Smooth muscle cell (in vitro differentiated cells): Measurements from ENCODE around the gene EML1. TPM values are rescaled to one million over a fixed set of nuclear protein-coding genes. Genes with fewer than 3 reads are reported as not detected.
"Not testable (repeated sequence)": the region's sequence is repeated elsewhere in the genome, so short reads cannot be mapped to it uniquely, and the experiment has no call there.

ENCODE experiments used
- DNase-seq: peaks from one replicate; lab custom pipeline; 2025; ENCODE audit not compliant: unreplicated experiment; lab: John Stamatoyannopoulos, UW
- H2AFZ ChIP-seq: fragments of 200-600 bp; sonication (generic); 2 replicates; pipeline ENCODE4 v1.6.0; 2016; ENCODE audit warnings: antibody characterized with exemption, low read depth, mild to moderate bottlenecking
- H3F3A ChIP-seq: fragments of 200-600 bp; sonication (generic); 2 replicates; pipeline ENCODE4 v1.6.0; 2017; ENCODE audit warnings: antibody characterized with exemption, low read depth
- H3K27ac ChIP-seq: fragments of 200-600 bp; sonication (generic); 2 replicates; pipeline ENCODE4 v1.5.1; 2016; ENCODE audit warnings: low read depth, mild to moderate bottlenecking
- H3K27me3 ChIP-seq: fragments of 200-600 bp; sonication (generic); 2 replicates; pipeline ENCODE4 v1.6.1; 2016; ENCODE audit warnings: low read depth, mild to moderate bottlenecking
- H3K36me3 ChIP-seq: fragments of 200-600 bp; sonication (generic); 2 replicates; pipeline ENCODE4 v1.5.1; 2016; ENCODE audit warnings: low read depth
- H3K4me1 ChIP-seq: fragments of 200-600 bp; sonication (generic); 2 replicates; pipeline ENCODE4 v1.5.1; 2016; ENCODE audit warnings: low read depth
- H3K4me2 ChIP-seq: fragments of 200-600 bp; sonication (generic); 2 replicates; pipeline ENCODE4 v1.6.0; 2016; ENCODE audit warnings: mild to moderate bottlenecking
- H3K4me3 ChIP-seq: fragments of 200-600 bp; sonication (generic); 2 replicates; pipeline ENCODE4 v1.5.1; 2016; ENCODE audit warnings: mild to moderate bottlenecking
- H3K79me2 ChIP-seq: fragments of 200-600 bp; sonication (generic); 2 replicates; pipeline ENCODE4 v1.6.0; 2016; ENCODE audit warnings: low read depth, mild to moderate bottlenecking
- H3K9ac ChIP-seq: fragments of 200-600 bp; sonication (generic); 2 replicates; pipeline ENCODE4 v1.6.0; 2016; ENCODE audit warnings: low read depth
- H3K9me3 ChIP-seq: fragments of 200-600 bp; sonication (generic); replicated peaks from 2 replicates; pipeline ENCODE4 v1.5.1; 2016; ENCODE audit warnings: low read depth
- H4K20me1 ChIP-seq: fragments of 200-600 bp; sonication (generic); 2 replicates; pipeline ENCODE4 v1.6.0; 2016; ENCODE audit warnings: low read depth
- CTCF ChIP-seq: fragments of 200-600 bp; sonication (generic); IDR thresholded peaks from 2 replicates; pipeline ENCODE4 v1.5.1; 2017; ENCODE audit warnings: borderline replicate concordance, mild to moderate bottlenecking, antibody characterized with exemption; ENCODE audit not compliant: insufficient read depth, poor library complexity, severe bottlenecking
- WGBS: methylation state at CpG from one replicate; pipeline ENCODE4 v1.1.7; 2016; ENCODE audit warnings: low lambda C conversion rate; 5-methylcytosine and 5-hydroxymethylcytosine counted together
- polyA plus RNA-seq: library from polyadenylated mRNA; unstranded; fragments of >200 nt; fragmentation: Nextera tagmentation; extraction: Ambion mirVana; gene quantifications from 2 replicates; pipeline ENCODE4 v1.2.1, GENCODE V29; 2016
- total RNA-seq: library from RNA; depleted of rRNA; stranded (reverse); fragments of >200 nt; gene quantifications from 2 replicates; pipeline ENCODE4 v1.2.3, GENCODE V29; 2014

EML1 gene
- total and polyA plus RNA-seq, 2 experiments from 2014 or later: 13.0 to 31.2 TPM

GRCh38 chr14:99758872-99759545 is 34.2 kb upstream of the EML1 start:
- H3K27ac ChIP-seq: peak overlapping the region; percentile 98
- no peaks in the 10 kb centered on the region for H3K9me3 ChIP-seq
- H4K20me1 ChIP-seq: no peaks in the 10 kb centered on the region
- H3K4me2 ChIP-seq: no peak overlapping the region
- no peak overlapping the region for H3K4me3 ChIP-seq
- no peaks in the 10 kb centered on the region for H3K27me3 ChIP-seq
- no peak for TF ChIP-seq CTCF
- H3F3A ChIP-seq: peaks cover 10% of the 10 kb centered on the region
- H3K4me1 ChIP-seq: peaks cover 23% of the 10 kb centered on the region
- peak overlapping the region; percentile 31 for H3K9ac ChIP-seq
- no peaks in the 10 kb centered on the region for H3K36me3 ChIP-seq
- no peaks in the 10 kb centered on the region for H3K79me2 ChIP-seq
- DNase-seq: no peak
- H2AFZ ChIP-seq: no peak overlapping the region
- WGBS: 84% methylated on average over 7 of the region's 7 CpGs

- Histone ChIP-seq H3K4me1 (peaks cover 18% of the 10 kb centered on the region), H4K20me1 (no peaks in the 10 kb centered on the region), H3K27me3 (no peaks in the 10 kb centered on the region), H2AFZ (no peak overlapping the region), H3K9me3 (no peaks in the 10 kb centered on the region), H3K9ac (no peak overlapping the region), H3K79me2 (no peaks in the 10 kb centered on the region), H3K27ac (no peak overlapping the region), H3K36me3 (no peaks in the 10 kb centered on the region), H3K4me2 (no peak overlapping the region), H3F3A (peaks cover 7% of the 10 kb centered on the region), H3K4me3 (no peak overlapping the region)
- 86% methylated on average over 9 of the region's 9 CpGs for WGBS
- no peak for TF ChIP-seq CTCF
- DNase-seq: no peak
Measured at GRCh38 chr14:99759546-99759925, 33.7 kb upstream of the EML1 start.

- no peak overlapping the region for H3K9ac ChIP-seq
- no peak for TF ChIP-seq CTCF
- 86% methylated on average over 5 of the region's 5 CpGs for WGBS
Measured at GRCh38 chr14:99760817-99761216, 32.4 kb upstream of the EML1 start.

GRCh38 chr14:99762911-99763310 is 30.3 kb upstream of the EML1 start:
- H3K79me2 ChIP-seq, H3F3A ChIP-seq, H4K20me1 ChIP-seq, H2AFZ ChIP-seq, H3K9me3 ChIP-seq, H3K36me3 ChIP-seq, H3K4me1 ChIP-seq, DNase-seq, H3K4me3 ChIP-seq, H3K27me3 ChIP-seq, H3K4me2 ChIP-seq, H3K27ac ChIP-seq, H3K9ac ChIP-seq: not testable (repeated sequence)
- 91% methylated on average over 4 of the region's 4 CpGs for WGBS

More at GRCh38 chr14:99760817-99761216, 32.4 kb upstream of the EML1 start:
- Histone ChIP-seq H3K4me1 (peaks cover 10% of the 10 kb centered on the region), H3K4me2 (no peak overlapping the region), H3K79me2 (no peaks in the 10 kb centered on the region), H4K20me1 (no peaks in the 10 kb centered on the region), H3K27ac (no peak overlapping the region), H3K27me3 (no peaks in the 10 kb centered on the region), H2AFZ (no peak overlapping the region), H3K36me3 (no peaks in the 10 kb centered on the region), H3K4me3 (no peak overlapping the region), H3K9me3 (no peaks in the 10 kb centered on the region), H3F3A (peaks cover 7% of the 10 kb centered on the region)
- no peak for DNase-seq
